Stomach smooth muscle (tissue), 2 donors: Measurements from ENCODE around the gene RTN4RL1.

ENCODE experiments used
- H3K27ac ChIP-seq: one replicate; pipeline ENCODE4 v1.7.0; 2013; ENCODE audit warnings: mild to moderate bottlenecking, low read length, inconsistent platforms
- H3K27me3 ChIP-seq, 2 donors: one replicate each; pipeline ENCODE4 v1.7.0; 2013; ENCODE audit warnings: low read length in 2 of 2; ENCODE audit not compliant: insufficient read depth in 2 of 2, control insufficient read depth in 1 of 2
- H3K36me3 ChIP-seq, 2 donors: one replicate each; pipeline ENCODE4 v1.7.0; 2013; ENCODE audit warnings: low read length in 2 of 2; ENCODE audit not compliant: control insufficient read depth in 2 of 2, insufficient read depth in 2 of 2
- H3K4me1 ChIP-seq: one replicate; pipeline ENCODE4 v1.7.0; 2013; ENCODE audit warnings: low read length; ENCODE audit not compliant: control insufficient read depth, insufficient read depth
- H3K4me3 ChIP-seq, 2 donors: one replicate each; pipeline ENCODE4 v1.7.0; 2013; ENCODE audit warnings: low read length in 2 of 2
- H3K9ac ChIP-seq, 2 donors: one replicate each; pipeline ENCODE4 v1.7.0; 2013; ENCODE audit warnings: low read length in 2 of 2, mild to moderate bottlenecking in 1 of 2
- H3K9me3 ChIP-seq, 2 donors: one replicate each; pipeline ENCODE4 v1.7.0; 2013; ENCODE audit warnings: low read length in 2 of 2; ENCODE audit not compliant: control insufficient read depth in 2 of 2
- donor health status: healthy.
- donor health status: Pancreatic carcinoma.

RTN4RL1 gene

GRCh38 chr17:1957037-1957436, 68.1 kb downstream of the RTN4RL1 start:
- Histone ChIP-seq H3K36me3 (no peaks in the 10 kb centered on the region), H3K4me1 (peaks cover 3% of the 10 kb centered on the region), H3K9me3 (no peaks in the 10 kb centered on the region), H3K27ac (no peak overlapping the region), H3K4me3 (no peak overlapping the region), H3K27me3 (no peaks in the 10 kb centered on the region), H3K9ac (no peak overlapping the region)

- no peak overlapping the region for H3K9ac ChIP-seq
- H3K27ac ChIP-seq = no peak overlapping the region
- H3K9me3 ChIP-seq = no peaks in the 10 kb centered on the region
- peaks cover 3% of the 10 kb centered on the region for H3K4me1 ChIP-seq
- H3K36me3 ChIP-seq = no peaks in the 10 kb centered on the region
- no peaks in the 10 kb centered on the region for H3K27me3 ChIP-seq
- H3K4me3 ChIP-seq = no peak overlapping the region
Measured at GRCh38 chr17:1956134-1956533, 69.0 kb downstream of the RTN4RL1 start.

GRCh38 chr17:1953831-1954230, 71.3 kb downstream of the RTN4RL1 start:
- Histone ChIP-seq H3K27me3 (no peaks in the 10 kb centered on the region), H3K4me1 (no peaks in the 10 kb centered on the region), H3K9ac (no peak overlapping the region), H3K4me3 (no peak overlapping the region), H3K27ac (no peak overlapping the region), H3K36me3 (no peaks in the 10 kb centered on the region), H3K9me3 (no peaks in the 10 kb centered on the region)

- Histone ChIP-seq H3K27me3 (peaks cover 0 to 3% of the 10 kb centered on the region in 2 donors), H3K27ac (no peak overlapping the region), H3K9ac (no peak overlapping the region), H3K4me1 (no peaks in the 10 kb centered on the region), H3K9me3 (no peaks in the 10 kb centered on the region), H3K4me3 (no peak overlapping the region), H3K36me3 (no peaks in the 10 kb centered on the region)
Measured at GRCh38 chr17:1951920-1952319, 73.2 kb downstream of the RTN4RL1 start.

- Histone ChIP-seq H3K27me3 (peaks cover 0 to 3% of the 10 kb centered on the region in 2 donors), H3K9me3 (no peaks in the 10 kb centered on the region), H3K4me3 (no peak overlapping the region), H3K9ac (no peak overlapping the region), H3K4me1 (no peaks in the 10 kb centered on the region), H3K36me3 (no peaks in the 10 kb centered on the region), H3K27ac (no peak overlapping the region)
Measured at GRCh38 chr17:1949754-1950153, 75.4 kb downstream of the RTN4RL1 start.

- Histone ChIP-seq H3K4me3 (no peak overlapping the region), H3K9ac (no peak overlapping the region), H3K4me1 (no peaks in the 10 kb centered on the region), H3K9me3 (no peaks in the 10 kb centered on the region), H3K27me3 (peaks cover 0 to 3% of the 10 kb centered on the region in 2 donors), H3K27ac (no peak overlapping the region), H3K36me3 (no peaks in the 10 kb centered on the region)
Measured at GRCh38 chr17:1948517-1948825, 76.7 kb downstream of the RTN4RL1 start.

GRCh38 chr17:1947743-1948516, 77.2 kb downstream of the RTN4RL1 start:
- H3K27ac ChIP-seq = no peak overlapping the region
- H3K9me3 ChIP-seq = no peaks in the 10 kb centered on the region
- H3K4me1 ChIP-seq = no peaks in the 10 kb centered on the region
- H3K36me3 ChIP-seq = no peaks in the 10 kb centered on the region
- H3K9ac ChIP-seq = no peak overlapping the region
- peaks cover 0 to 3% of the 10 kb centered on the region in 2 donors for H3K27me3 ChIP-seq
- no peak overlapping the region for H3K4me3 ChIP-seq

- Histone ChIP-seq H3K27me3 (peaks cover 0 to 3% of the 10 kb centered on the region in 2 donors), H3K4me3 (no peak overlapping the region), H3K4me1 (no peaks in the 10 kb centered on the region), H3K9ac (no peak overlapping the region), H3K36me3 (no peaks in the 10 kb centered on the region), H3K27ac (no peak overlapping the region), H3K9me3 (no peaks in the 10 kb centered on the region)
Measured at GRCh38 chr17:1947229-1947742, 77.8 kb downstream of the RTN4RL1 start.

- H3K36me3 ChIP-seq = no peaks in the 10 kb centered on the region
- no peak overlapping the region for H3K4me3 ChIP-seq
- H3K27me3 ChIP-seq = peaks cover 2 to 3% of the 10 kb centered on the region in 2 donors
- no peak overlapping the region for H3K27ac ChIP-seq
- H3K9me3 ChIP-seq = no peaks in the 10 kb centered on the region
- no peak overlapping the region for H3K9ac ChIP-seq
- H3K4me1 ChIP-seq = no peaks in the 10 kb centered on the region
Measured at GRCh38 chr17:1946021-1946932, 78.9 kb downstream of the RTN4RL1 start.

GRCh38 chr17:1945621-1946020, 79.5 kb downstream of the RTN4RL1 start:
- Histone ChIP-seq H3K4me3 (no peak overlapping the region), H3K9ac (no peak overlapping the region), H3K27me3 (peaks cover 2 to 3% of the 10 kb centered on the region in 2 donors), H3K9me3 (no peaks in the 10 kb centered on the region), H3K36me3 (no peaks in the 10 kb centered on the region), H3K27ac (no peak overlapping the region), H3K4me1 (peaks cover 2% of the 10 kb centered on the region)
